GM19035 (cell line): ENCODE measurements around the gene VWCE.

Experiments used
- ATAC-seq: cut with Tn5 transposase; IDR thresholded peaks from one replicate; pipeline ENCODE4 v1.9.1; 2021; ENCODE audit not compliant: unreplicated experiment

The VWCE gene, protein sequence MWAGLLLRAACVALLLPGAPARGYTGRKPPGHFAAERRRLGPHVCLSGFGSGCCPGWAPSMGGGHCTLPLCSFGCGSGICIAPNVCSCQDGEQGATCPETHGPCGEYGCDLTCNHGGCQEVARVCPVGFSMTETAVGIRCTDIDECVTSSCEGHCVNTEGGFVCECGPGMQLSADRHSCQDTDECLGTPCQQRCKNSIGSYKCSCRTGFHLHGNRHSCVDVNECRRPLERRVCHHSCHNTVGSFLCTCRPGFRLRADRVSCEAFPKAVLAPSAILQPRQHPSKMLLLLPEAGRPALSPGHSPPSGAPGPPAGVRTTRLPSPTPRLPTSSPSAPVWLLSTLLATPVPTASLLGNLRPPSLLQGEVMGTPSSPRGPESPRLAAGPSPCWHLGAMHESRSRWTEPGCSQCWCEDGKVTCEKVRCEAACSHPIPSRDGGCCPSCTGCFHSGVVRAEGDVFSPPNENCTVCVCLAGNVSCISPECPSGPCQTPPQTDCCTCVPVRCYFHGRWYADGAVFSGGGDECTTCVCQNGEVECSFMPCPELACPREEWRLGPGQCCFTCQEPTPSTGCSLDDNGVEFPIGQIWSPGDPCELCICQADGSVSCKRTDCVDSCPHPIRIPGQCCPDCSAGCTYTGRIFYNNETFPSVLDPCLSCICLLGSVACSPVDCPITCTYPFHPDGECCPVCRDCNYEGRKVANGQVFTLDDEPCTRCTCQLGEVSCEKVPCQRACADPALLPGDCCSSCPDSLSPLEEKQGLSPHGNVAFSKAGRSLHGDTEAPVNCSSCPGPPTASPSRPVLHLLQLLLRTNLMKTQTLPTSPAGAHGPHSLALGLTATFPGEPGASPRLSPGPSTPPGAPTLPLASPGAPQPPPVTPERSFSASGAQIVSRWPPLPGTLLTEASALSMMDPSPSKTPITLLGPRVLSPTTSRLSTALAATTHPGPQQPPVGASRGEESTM

DNA sequence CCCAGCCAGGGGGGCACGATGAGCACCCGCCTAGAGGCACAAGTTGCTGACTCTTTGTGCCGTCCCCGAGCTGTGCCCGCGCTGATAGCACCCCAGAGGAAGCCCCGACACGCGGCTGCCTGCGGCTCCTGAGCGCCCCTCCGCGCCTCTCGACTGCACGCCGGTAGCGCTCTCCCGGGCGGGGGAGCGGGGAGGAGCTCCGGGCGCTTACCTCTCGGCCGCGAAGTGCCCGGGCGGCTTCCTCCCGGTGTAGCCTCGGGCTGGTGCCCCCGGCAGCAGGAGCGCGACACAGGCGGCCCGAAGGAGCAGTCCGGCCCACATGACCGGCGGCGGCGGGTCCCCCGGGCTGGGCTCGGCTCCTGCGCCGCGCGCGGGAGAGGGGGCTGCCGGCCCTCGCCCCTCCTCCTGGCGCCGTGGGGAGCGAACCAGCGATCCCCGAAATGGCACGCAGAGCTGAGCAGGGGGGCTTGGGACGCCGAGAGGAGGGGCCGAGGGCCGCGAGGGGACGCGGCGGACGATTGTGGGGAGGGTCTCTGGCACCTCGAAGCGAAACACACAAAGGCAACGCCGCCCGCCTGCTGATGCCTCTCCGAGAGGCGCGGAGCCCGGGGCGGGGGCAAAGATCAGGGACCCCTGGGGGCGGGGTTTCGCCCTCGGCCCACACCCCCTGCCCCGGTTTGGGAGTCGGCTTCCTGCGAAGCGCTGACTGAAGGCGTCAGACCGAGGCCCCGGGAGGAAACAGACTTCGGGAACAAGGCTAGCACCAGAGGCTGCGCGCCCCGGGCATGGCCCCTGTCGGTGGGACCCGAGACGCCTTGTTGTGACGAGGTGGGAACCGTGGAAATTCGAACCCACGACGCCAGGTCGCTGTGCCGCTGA, at the start of gene VWCE:
TSS of gene VWCE (minus strand) at position 600 of the 879 bp plus-strand sequence. CDS start at position 321, 279 bp downstream.
- ATAC-seq: peak; percentile 80

DNA sequence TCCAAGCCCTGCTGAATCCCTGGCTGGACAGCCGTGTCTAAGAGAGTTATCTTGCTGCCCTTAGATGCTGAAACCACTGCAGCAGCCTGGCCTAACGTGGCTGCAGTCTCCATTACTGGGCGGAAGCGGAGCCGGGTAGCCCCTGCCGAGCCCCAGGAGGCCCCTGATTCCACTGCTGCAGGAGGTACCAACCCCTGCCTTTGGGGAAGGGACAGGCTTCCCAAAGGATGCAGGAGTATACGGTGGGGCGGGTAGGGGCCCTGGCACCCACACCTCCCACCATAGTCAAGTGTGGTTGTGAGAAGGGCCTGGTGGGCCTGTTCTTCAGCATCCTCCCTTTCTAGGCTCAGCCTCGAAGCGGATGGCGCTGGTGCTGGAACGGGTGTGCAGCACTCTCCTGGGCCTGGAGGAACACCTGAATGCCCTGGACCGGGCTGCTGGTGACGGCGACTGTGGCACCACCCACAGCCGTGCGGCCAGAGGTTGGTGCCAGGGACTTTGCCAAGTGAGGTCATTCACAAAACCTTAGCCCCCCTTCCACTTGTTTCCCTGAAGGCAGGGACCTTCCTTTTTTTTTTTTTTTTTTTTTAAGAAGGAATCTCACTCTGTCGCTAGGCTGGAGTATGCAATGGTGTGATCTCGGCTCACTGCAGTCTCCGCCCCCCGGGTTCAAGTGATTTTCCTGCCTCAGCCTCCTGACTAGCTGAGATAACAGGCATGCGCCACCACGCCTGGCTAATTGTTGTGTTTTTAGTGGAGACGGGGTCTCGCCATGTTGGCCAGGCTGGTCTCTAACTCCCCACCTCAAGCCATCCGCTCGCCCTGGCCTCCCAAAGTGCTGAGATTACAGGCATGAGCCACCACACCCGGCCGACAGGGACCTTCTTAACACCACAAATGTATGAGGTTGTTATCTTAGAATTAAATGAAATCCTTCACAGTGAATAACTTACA, 49.0 kb upstream of the VWCE start:
- ATAC-seq: no peak

DNA sequence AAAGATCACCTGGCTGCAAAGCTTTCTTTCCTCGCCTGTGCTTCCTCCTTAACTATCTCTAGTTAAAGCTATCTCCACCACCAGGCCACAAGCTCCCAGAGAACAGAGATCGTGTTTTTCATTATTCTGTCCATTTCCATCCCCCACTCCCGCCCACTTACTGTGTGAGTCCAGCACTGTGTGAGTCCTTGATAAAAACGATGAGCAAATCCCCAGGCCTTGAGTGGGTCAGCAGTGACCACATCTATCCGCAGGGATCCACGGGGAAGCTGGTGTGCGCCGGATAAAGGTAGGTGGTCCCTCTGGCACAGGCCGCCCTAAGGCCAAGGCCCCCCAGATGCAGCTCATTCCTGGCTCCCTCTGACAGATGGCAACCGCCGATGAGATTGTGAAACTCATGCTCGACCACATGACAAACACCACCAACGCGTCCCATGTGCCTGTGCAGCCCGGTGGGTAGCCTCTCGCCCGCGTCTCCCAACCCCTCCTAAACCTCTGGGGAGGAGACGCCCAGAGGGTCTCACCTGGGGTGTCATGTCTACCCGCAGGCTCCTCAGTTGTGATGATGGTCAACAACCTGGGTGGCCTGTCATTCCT, 47.2 kb upstream of the VWCE start:
- ATAC-seq: no peak

DNA sequence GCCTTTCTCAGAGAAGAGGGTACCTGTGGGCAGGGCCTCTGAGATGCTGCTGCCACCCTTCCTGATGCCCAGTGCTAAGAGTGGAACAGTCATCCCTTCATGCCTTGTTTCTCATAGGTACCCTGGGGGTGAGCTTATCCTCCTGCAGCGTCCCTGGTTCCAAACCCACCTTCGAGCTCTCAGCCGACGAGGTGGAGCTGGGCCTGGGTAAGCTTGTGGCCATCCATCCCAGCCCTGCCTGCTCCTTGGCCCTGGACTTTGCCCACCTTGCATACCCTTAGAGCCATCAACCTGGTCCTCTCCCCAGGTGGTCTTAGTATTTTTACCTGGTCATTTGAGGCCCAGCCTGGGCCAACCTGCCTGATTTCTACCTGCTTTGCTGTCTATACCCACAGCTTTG, 46.6 kb upstream of the VWCE start:
- no peak for ATAC-seq

DNA sequence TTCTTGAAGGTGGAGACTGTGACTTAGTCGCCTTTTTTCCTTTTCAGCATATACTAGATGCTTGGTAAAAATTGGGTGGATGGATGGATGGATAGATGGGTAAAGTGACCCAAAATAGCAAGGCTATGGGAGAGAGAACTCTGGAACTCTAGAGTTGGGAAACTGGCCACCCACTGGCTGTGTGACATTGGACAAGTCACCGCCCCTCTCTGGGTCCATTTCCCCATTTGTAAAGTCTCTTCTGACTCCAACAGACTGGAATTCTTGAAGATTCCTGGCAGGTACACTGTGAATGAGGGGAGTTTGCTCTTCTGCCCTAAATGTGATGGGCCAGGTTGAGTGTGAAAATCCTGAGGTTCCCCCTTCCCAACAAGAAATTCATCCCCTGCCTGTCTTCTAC, 45.9 kb upstream of the VWCE start:
- ATAC-seq: no peak

DNA sequence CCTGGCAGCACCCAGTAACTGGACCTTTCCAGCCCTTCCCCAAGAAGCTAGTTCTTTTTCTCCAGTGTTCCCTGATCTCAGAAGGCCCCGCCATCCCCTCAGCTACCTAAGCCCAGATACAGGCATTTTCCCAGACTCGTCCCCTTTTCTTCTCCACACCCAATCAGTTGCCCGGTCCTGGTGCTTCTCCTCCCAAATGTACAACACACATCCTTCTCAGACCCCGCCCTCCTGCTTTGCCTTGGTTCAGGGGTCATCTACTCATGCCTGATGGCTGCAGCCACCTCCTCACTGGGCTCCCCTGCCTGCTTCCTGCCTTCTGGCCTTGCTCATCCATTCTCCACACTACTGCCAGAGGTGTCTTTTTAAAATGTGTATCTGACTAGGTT, 44.4 kb upstream of the VWCE start:
- no peak for ATAC-seq

DNA sequence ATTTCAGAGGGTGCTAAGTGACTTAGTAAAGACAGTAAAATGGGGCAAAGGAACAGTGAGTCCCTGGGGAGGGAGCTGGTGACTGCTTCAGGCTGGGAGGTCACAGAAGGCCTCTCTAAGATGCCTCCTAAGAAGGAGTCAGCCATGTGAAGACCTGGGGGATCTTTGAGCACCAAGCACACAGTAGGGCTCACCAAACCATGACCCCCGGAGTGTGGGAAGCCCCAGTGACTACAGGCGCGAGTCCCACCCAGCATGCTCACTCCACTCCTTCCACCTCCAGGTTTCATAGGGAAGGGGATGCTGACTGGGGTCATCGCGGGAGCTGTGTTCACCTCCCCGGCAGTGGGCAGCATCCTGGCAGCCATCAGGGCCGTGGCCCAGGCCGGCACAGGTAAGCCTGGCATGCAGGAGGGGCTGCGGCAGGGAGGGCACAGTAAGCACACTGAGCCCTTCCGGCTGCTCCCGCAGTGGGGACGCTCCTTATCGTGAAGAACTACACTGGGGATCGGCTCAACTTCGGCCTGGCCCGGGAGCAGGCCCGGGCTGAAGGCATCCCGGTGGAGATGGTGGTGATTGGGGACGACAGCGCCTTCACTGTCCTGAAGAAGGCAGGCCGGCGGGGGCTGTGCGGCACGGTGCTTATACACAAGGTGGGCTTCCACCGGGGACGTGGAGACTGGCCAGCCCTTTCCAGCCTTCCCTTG, 43.8 kb upstream of the VWCE start:
- ATAC-seq: no peak

DNA sequence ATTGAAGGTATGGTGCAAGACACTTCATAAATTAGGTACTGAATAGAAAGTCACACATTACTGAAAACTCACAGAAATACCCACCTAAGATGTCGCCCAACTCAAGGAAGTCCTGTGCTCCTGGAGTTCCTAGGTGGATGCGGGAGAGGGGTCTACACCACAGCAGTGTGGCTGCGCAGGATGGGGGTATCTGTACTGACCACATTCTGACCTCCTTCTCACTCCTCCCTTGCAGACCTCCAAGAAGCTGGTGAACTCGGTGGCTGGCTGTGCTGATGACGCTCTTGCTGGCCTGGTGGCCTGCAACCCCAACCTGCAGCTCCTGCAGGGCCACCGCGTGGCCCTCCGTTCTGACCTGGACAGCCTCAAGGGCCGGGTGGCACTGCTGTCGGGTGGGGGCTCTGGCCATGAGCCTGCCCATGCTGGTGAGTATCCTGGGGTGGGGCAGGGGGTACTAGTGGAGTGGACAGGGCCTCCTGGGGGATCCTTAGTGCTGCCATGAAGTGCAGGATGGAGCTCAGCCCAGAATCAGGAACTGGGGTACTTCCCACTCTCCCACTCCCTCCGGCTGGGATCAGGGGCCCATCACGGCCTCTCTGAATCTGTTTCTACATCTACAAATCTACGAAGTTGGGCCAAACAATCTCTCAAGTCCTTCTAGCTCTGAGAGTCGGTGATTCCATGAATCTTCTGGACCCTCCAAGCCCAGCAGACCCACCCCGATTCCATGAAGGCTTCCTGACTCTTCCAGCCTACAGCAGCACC, 42.8 kb upstream of the VWCE start:
- ATAC-seq: no peak

DNA sequence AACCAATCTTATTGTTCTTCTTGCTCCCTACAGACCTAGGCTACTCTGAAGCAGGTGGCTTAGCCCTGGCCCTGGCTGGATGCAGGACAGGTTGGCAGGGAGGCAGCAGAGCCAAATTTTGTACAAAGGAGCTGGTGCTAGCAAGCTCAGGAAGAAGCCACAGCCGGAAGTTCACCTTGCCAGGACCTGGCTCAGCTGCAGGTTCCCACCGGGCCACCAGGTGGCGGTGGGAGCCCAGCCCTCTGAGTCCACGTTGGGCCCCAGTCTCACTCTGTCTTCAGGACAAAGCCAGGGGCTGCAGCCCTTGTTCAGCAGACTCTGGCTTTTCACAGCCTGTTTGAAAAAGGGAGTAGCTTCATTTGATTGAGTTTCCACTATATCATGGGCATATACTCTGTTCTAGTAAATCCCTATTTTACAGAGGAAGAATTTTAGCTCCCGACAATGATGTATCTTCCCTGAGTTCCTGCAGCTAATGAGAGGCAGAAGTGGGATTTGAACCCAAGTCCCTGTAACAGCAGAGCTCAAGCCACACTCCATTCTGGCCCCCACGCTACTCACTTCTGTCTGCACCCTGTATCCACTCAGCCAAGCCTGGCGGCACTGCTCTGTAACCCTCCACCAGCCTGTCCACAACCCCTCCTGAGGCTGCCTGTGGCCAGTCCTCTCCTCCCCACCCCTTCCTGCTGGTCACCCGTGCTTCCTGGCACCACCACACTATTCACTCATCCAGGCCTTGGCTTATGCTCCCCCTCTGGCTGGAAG, 41.2 kb upstream of the VWCE start:
- peak; percentile 51 for ATAC-seq

DNA sequence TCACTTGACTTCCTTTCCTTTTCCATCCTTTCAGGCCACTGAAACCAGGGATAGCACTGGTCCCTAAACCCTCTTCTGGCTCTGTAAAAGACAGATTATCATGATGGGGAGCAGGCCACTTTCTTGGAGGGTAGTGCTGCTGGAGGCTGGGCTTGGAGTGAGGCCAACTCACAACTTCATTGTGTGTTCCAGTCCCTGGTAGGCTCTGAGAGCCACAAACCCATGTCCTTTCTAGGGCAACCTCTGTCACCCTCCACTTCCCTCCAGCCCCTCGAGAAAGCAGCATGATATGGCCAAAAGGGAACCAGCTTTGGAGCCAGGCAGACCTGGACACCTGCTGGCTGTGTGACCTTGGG, 40.2 kb upstream of the VWCE start:
- no peak for ATAC-seq

DNA sequence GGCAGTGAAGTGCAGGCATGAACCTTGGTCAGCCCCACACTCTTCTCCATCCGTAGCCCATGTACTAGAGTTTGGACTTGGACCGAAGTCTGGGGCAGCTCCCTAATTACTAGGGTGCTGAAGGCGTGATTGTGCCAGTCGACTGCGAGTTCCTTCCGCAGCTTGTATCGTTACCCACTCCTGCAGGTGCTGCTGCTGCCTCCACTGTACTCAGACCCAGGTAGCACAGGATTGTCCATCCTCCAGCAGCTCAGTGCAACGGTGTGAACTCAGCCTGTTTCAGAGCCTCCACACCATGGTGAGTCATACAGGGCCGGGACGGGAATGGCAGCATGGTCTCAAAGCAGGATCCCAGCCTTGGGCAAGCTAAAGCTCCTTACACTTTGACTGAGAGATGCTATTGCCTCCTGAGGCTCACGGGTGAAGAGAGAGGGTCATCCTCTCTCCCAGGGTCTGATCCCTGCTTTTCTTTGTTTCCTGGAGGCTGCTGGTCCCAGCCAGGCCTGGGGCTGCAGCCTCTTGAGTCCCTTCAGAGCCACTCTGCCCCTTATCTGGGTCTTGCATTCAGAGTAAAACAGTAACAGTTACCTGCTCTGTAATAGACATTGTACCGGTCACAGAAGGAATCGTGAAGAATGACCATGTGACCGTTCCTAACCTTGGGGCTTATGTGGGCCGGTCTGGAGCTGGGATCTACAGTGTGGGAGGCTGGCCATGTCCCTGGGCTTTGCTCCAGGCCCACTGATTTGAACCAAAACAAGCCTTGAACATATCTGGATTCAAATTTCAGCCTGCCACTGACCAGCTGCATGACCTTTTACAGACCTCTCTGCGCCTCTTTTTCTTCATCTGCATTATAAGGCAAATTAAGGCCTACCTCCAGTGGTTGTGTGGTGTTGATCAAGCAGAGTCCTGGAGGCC, 39.6 kb upstream of the VWCE start:
- no peak for ATAC-seq

DNA sequence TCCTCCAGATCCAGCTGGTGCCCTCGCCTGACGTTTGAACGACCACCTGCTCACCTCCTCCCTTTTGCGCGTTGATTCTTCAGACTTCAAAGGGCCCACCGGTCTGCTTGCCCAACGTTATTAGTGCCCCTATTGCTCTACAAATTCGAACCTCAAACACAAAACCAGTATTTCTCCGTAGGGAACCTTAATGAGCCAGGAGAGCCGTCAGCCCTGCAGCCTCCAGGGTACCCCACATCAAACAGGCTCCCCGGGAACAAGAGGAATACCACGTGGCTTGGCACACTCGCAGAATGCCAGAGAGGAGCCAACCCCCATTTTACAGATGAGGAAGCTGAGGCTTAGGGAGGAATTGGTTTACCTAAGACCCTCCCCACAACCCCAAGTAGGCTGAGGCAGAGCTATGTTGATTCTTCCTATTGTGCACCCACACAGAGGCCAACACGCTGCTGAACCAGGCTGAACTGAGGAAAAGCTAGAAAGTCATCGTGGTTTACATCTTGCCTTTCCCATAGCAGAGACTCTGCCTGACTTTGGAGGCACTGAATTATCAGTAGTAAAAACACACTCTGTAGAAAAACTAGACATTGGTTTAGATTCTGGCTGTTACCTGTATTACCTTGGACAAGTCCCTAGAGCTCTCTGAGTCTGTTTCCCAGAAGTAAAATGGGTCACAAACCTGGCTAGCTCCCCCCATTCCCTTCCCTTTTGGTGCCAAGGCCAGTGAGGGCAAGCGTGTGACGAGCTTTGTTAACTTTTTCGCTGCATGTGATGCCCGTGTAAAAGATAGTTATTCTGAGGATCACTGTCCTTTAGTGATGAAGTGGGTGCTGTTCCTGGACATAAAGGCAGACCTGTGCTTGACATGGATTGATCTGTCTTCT, 38.7 kb upstream of the VWCE start:
- ATAC-seq: peak; percentile 7

DNA sequence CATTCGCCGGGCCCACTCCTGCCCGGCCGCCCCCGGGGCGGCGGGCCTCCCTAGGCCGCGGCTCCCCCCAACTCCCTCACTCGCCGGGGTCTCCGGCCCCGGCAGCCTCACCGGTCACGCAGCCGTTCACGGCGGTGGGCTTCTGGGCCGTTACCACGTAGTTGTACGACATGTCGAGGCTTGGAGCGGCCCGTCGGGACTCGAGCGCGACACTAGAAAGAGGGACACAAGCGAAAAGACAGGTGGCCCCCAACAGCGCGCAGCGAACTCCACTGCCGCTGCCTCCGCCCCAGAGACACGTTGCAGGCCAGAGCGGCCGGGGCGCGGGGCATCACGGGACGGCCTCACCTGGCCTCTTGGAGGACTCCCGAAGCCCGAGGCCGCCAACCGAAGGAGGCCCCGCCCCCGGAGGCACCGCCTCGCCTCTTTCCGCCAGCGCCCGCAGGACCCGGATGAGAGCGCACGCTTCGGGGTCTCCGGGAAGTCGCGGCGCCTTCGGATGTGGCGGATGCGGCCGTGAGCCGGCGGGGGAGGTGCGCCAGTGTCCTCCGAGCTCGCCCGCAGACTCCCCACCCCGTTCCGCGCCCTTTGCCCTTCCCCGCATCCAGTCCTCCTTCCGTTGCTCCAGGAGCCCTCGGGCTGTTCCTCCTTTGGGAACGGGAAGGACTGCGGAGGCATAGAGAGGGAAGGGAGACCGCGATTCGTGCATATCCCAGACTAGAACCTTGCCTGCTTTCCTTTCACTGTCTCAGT, 37.9 kb upstream of the VWCE start, which contains the start of the genes DDB1 and TKFC:
TSS of gene DDB1 (minus strand) at position 309 of the 753 bp plus-strand sequence. CDS start at position 172, 137 bp downstream.
TSS of gene TKFC (plus strand) at position 432 of the 753 bp plus-strand sequence. CDS start 1,501 bp downstream, outside the sequence.
- ATAC-seq: peak; percentile 90

DNA sequence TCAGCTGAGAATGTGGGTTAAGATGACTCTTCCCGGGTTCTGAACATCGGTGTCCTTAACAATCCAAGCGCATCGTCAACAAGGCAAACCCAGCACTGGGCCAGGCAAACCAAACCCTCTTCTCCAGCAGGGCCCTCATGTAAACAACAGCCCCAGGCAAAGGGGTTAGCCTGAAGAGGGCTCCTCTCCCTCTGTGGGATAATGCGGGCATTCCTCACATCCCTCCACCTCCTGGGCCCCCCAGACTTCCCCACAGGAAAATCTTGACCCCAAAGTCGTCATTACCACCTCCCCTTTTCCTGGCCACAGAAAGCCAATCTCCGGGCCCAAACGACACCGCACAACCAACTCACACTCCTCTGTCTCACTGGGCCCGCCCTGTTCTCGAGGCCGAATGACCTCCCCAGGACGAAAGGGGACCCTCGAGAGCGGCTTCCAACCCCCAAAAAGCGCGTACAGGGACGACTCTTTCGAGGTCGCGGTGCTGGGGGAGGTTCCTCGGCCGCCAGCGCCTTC, 37.2 kb upstream of the VWCE start:
- ATAC-seq: no peak
